ENCODE results near the gene STXBP4. TPM values are rescaled to one million over a fixed set of nuclear protein-coding genes. Genes with fewer than 3 reads are reported as not detected.

Gene STXBP4
- polyA plus RNA-seq, 5 donors, result 7.9 to 16.3 (median 12.9) TPM

DNA sequence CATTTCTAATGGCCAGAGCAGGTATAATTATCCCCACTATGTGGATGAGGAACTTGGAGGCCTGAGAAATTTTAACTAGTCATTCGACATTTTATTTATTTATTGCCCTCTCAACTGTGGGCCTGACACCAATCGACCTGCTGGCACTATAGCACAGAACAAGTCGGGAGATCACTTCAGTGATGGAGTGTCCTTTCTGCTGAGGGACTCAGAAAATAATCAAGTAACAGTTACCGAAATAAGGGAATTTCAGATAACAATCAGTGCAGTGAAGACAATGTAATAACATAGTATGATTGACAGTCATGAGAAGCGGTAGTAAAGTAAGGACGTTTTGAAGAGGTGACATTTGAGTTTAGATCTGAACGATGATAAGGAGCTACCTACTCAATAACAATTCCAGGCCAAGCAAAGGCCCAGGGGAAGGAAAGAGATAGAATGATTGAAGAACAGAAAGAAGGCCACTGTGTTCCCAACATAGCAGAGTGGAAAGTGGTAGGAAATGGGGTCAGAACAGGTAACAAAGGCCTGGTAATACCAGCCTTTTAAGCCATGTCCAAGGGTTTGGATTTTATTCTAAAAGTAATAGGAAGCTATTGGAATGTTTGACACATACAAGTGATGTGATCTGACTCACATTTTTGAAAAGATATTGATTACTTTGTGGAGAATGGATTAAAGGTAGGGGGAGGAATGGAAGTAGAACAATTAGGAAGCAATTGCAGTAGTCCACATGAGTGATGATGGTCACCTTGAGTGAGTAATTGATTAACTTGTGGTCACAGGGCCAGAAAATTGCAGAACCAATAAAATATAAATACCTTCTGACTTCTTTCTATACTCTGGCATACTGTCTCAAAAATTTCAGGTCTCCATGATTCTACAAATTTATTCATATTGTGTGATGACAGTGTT lies 1.4 kb downstream of the STXBP4 start:
- DNase-seq, result no peak

DNA sequence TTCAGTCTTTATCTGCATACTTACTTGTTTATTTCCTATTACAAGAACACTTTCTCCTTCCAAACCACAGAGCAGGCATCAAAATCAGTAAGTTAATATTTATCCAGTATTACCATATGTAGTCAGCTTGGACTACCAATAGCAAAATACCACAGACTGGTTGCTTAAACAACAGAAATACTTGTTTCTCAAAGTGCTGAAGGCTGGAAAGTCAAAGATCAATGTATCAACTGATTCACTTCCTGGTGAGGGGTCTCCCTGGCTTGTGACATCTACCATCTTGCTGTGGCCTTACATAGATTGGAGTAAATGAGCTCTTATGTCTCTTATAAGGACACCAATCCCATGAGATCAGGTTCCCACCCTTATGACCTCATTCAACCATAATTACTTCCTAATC lies 2.6 kb downstream of the STXBP4 start:
- no peak for DNase-seq

DNA sequence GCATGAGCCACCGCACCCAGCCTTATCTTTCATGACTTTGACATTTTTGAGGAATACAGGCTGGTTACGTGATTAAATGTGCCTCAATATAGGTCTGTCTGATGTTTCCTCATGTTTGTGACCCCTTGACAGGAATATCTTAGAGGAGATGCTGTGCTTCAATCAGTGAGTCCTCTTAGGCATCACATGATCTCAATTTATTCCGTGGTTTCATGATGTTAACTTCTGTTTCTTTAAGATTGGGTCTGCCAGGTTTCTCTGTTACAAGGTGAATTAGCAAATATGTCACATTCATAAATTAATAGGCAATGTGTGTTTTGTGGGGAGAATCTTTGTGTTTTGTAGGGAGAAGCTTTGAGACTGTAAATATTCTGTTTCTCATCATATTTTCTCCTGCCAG lies 3.3 kb downstream of the STXBP4 start:
- DNase-seq, result no peak

DNA sequence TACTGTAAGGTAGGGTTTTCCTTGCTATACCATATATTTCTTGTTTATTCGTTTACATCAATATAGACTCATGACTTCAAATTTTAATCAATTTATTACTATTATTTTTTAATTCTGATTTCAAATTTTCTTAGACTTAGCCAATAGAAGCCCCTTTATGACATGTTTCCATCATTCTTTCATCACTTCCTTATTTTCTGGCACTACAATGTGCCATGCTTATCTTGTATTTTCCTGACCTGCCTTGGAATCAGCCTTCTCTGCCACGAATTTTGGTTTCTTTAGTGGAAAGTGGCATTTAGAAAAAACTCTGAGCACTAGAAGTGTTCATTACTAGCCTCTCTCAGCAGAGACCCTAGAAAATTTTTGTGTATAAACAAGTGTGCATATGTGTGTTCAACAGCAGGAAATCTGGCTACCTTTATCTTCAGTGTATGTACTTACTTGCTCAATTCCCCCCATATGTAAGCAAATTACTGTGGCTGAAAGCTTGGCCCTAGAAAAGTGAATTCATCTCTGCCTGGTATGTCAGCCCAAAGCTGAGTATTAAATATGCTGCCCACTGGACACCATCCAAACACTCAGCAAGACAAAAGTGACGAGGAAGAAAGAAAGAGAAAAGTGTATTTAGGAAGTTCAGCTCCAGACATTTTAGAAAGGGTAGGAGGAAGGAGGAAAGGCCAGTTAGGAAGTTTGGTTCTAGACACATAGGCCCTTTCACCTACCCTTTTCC lies 4.0 kb downstream of the STXBP4 start:
- no peak for DNase-seq

DNA sequence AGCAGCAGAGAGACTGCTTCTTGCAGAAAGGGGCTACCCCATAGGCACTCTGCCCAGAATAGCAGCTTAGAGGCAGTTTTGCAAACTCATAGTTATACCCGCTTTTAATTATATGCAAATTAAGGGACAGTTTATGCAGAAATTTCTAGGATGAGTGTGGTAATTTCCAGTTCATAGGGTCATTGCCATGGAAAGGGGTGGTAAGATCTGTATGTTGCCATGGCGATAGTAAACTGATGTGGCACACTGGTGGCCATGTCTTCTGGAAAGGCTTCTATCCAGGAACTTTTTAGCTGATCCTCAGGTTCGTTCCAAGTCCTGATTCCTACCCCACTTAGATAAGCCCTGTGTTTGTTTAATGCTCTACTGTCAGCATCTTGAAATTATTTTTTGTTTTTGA lies 6.2 kb downstream of the STXBP4 start:
- DNase-seq, result no peak

DNA sequence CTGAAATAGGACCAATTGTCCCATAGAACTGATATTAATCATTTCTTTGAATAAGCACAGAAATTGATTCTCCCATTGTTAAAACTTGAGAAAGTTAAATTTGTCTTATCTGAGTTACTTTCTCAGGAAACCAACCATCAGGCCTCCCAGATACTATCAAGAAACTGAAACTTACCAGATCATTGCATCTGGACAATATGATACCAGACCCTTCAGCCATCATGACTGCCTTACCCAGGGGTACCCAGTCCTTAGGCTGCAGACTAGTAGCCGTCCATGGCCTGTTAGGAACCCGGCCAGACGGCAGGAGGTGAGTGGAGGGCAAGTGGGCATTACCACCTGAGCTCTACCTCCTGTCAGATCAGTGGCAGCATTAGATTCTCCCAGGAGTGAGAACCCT lies 7.8 kb downstream of the STXBP4 start:
- no peak for DNase-seq

DNA sequence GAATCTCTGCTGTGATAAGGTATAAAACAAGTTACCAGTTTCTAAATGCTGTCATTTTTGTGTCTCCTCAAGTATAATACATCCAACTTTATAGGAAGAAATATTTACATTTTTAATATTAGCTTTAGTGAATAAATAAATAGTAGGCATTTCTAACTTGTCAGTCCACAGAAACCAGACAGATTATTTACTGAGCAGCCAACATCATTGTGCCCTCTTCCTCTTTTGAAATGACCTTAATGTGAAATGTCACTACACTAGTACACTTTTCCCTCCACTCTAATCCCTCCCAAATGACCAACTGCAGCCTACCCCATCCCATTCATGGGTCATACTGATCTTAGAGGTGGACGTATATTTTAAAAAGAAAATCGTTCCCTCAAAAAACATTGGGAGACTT lies 9.2 kb downstream of the STXBP4 start:
- no peak for DNase-seq

DNA sequence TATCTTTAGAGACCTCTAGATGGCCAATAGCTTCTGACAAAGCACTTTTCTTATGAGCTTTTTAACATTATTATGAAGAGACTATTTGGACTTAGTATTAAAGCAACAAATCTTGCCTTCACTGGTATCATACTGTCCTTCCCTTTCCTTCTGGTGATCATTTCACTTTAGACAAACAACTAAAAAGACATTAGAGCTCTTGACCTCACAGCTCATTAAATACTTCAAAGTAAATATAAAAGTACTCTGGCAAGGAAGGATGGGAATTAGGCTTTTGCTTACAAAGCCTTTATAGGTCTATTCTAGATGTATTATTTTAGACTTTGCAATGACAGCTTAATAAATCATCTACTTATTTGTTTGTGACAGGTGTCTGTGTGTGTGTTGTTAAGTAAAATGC lies 11.1 kb downstream of the STXBP4 start:
- DNase-seq, result peak in 1 of 2 donors; percentile 5

DNA sequence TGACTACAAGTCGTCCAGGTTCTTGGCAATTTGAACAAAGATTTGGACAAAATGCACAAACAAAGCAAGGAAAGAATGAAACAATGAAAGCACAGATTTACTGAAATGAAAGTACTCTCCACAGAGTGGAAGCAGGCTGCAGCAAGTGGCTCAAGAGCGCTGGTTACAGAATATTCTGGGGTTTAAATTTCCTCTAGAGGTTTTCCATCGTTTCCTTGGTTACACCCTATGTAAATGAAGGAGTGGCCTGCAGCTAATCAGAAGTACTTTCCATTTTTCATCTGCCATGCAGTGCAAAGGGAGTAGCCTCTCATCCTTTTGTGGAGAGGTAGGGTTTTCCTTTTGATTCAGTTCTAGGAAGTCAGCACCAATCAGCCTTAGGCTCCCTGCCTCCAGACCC lies 11.8 kb downstream of the STXBP4 start:
- no peak for DNase-seq

DNA sequence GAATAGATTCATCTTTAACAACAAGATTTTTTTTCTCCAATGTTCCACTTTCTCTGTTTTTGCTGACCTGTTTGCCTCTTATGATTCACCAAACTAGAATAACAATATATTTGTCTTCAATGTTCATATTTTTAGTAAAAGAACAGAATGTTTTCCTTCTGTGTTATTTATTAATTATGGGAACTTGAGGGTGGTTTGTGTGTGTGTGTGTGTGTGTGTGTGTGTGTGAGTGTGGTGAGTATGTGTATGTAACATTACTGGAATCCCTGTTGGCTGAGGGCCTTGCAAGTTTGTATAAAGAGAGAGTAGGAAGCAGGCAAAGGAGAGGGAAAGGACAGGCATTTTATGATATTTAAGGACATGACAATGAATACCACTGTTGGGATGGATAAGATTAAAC lies 13.8 kb downstream of the STXBP4 start:
- DNase-seq, result no peak

DNA sequence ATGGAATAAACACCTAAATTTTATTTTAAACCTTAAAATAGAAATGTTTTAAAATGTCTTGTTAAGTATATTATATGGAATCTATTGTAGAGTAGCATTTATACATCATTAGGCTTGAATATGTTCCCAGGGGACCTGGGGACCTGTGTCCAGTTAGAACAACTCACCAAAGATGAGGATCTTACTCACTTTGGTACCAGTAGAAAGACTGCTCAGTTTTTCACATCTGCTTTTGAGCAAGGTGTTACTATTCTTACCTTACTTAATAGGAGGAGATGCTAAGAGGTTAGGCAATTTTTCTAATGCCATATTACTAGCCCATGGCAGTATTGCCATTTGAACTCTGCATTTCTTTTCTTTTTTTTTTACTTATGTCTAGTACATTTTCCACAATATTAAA lies 14.7 kb downstream of the STXBP4 start:
- no peak for DNase-seq

DNA sequence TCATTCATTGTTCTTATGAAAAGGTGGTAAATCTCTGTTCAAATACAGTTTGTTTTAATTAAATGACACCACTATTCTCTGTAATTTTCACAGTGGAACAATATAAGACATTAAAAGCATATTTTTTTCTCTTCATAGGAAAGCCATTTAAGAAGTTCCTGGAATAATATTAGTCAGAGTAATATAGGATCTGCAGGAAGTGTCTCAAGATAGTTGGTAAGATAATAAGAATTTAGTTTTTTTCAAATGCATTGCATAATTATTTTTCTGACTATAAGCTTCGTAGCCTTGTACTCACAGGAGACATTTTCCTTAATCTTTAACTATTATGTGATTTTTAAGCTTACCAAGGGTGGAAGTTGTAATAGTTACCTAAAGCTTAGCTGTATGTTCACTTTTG lies 16.9 kb downstream of the STXBP4 start:
- no peak for DNase-seq

DNA sequence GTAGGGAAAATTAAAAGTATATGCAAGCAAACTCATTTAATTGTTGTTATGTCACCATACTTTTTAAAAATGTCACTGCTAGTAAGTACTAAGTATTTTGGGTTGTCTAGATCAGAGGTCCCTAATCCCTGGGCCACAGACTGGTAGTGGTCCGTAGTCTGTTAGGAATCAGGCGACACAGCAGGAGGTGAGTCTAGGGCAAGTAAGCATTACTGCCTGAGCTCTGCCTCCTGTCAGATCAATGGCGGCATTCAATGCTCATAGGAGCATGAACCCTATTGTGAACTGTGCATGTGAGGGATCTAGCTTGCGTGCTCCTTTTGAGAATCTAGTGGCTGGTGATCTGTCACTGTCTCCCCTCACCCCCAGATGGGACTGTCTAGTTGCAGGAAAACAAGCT lies 21.6 kb downstream of the STXBP4 start:
- DNase-seq, result no peak

DNA sequence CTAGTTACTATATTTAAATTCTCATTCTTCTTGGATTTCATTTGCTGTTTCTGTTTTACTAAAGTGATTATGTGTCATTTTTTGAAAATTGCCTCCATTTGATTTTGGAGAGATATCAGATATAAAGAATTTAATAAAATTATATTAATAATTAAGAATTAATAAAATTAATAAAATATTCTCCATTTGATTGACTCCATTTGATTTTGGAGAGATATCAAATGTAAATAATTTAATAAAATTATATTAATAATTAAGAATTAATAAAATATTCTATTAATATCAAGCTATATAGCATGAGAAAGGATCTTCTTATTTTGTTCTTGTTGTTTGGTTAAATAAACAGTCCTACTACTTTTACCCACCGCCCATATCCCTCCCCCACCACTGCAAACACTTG lies 23.0 kb downstream of the STXBP4 start:
- DNase-seq, result no peak

DNA sequence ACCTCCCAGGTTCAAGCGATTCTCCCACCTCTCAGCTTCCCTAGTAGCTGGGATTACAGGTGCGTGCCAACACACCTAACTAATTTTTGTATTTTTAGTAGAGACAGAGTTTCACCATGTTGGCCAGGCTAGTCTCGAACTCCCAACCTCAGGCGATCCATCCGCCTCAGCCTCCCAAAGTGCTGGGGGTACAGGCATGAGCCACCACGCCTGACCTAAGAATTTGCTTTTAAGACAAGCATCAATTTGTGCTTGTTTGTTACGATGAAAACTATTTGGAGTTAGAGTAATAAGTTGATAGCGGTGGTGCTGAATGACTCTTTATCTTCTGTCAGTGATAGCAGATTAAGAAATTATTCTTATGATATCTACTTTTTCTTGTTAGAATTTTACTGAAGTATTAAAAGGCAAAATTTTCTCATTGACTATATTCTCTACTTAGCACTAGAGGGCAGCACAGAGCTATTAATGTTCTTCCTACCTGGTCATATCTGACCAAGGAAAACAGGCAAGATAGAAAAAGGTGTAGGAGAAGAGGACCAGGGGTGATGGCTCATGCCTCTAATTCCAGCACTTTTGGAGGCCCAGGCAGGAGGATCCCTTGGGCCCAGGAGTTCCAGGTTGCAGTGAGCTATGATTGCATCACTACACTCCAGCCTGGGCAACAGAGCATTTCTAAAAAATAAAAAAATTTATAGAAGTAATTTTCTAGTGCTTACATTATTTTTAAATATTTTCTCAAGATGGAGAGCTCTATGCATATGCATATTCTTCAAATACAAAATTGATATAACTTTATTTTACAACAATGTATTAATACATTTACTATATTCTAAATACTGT lies 24.5 kb downstream of the STXBP4 start:
- DNase-seq, result peak; percentile 15 to 36

DNA sequence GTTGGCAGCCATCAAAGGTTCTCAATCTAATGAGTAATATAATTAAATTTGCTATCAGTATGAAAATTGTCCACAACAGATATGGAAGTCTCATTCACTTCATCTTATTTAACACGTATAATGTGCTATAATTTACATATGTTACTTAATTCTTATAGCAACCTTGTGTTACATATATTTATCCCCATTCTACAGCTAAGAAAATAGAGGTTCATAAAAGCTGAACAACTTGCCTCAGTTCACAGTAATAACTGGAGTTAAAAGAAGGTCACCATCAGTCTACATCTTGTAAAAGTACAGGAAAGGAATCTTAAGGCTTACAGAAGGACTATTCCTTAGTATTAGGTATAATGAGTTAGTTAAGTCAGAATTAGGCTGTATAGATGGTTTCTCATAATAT lies 27.9 kb downstream of the STXBP4 start:
- no peak for DNase-seq

DNA sequence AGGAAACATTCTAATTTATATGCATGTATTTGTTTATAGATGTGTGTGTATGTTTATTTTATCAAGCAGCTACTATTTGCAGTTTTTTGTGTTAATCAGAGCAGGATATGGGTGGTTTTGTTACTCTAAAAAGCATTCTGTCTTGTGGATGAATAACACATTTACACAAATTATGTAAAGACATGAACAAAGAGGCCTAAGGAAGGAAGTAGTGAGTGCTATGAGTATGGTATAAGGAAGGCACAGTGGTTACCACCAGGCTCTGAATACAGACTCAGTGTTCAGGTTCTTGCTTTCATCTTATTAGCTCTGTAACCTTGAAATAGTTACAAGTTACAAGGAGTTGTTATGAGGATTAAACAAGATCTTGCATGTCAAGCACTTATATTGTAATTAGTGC lies 33.9 kb downstream of the STXBP4 start:
- no peak for DNase-seq

DNA sequence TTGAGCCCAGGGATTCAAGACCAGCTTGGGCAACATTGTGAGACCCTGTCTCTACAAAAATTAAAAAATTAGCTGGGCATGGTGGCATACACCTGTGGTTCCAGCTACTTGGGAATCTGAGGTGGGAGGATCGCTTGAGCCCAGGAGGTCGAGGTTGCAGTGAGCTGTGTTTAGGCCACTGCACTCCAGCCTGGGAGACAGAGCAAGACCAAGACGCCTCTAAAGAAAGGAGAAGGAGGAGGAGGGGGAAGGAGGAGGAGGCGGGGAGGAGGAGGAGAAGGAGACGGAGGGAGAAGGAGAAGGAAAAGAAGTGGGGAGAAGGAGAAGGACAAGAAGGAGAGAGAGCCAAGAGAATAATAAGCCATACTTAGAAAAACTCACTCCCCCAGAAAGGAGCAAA lies 35.9 kb downstream of the STXBP4 start:
- no peak for DNase-seq

DNA sequence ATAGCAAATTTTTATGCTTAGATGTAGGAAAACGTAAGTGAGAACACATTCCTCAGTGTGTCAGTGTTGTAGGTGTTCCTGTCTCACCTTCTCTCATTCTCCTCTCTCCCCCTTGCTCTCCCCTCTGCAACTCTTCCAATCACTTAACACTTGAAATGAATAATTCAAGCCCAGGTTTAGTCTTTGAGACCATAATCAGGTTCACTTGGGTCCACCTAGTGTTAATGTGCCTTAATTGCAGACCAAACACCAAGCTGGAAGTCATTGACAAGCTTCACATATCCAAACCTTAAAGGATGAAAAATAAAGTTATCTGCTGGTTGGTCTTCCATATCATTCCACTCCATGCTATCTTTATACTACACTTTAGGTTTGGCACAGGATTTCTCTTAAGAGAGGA lies 37.0 kb downstream of the STXBP4 start:
- no peak for DNase-seq

DNA sequence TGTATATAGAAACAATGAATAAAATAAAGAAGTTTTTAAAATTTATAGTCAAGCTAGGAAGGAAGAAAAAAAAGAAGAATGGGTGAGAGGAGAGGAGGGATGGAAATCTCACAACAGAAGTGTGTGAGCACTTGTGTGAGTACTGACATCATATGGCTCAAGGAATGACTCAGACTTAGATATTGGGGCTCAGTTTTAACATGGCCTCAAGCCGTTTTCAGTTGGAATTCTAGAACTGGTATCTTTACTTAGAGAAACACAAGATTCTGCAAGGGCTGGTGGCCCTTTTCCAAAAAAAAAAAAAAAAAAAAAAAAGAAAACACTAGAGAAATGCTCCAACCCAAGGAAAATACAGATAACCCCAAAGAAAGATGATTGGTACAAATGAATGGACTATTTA lies 55.1 kb downstream of the STXBP4 start:
- no peak for DNase-seq

DNA sequence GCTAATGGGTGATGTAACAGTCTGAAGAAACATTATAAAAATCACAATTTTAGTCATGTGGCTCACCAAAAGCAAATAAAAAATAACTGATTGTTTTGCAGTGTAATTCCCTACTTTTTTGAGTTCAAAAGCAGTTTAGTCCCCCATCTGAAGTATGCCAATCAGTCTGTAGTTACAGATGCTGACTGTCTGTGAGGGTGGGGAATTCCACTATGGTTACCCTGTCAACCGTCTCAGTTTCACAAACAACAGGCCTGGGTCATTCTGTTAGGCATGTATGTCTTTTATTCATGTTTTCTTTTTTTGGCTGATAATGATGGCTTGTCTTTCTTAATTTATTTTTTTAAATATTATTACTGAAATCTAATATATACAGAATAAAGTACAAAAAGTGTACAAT lies 69.3 kb downstream of the STXBP4 start:
- DNase-seq, result no peak

DNA sequence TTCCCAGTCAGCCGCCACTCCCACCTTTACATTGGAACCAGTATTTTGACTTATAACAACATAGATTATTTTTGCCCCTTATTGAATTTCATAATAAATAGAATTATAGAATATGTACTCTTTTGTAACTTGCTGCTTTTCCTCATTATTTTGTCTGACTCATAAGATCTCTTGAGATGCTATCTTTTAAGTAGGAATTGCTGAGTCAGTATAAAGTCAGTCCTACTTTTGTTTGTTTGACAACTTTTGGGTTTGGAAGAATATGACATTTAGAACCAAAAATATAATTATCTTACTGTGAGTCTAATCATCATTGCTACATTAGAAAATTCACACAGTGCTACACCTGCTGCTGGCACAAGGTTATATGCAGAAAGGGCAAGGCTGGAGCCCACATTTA lies 69.7 kb downstream of the STXBP4 start:
- DNase-seq, result no peak
